IPS-18c (cell line): ENCODE data around the gene ZNF93.
"Not testable (repeated sequence)": the region's sequence is repeated elsewhere in the genome, so short reads cannot be mapped to it uniquely, and the experiment has no call there.

Source experiments
- H3K4me3 ChIP-seq: 2 replicates; pipeline ENCODE4 v1.7.0; 2013; ENCODE audit warnings: low read depth, mild to moderate bottlenecking, low read length, moderate library complexity; ENCODE audit not compliant: insufficient read depth
- H3K9me3 ChIP-seq: one replicate; pipeline ENCODE4 v1.6.1; 2013; ENCODE audit warnings: mild to moderate bottlenecking, low read length, moderate library complexity; ENCODE audit not compliant: control insufficient read depth, insufficient read depth

The ZNF93 gene

DNA sequence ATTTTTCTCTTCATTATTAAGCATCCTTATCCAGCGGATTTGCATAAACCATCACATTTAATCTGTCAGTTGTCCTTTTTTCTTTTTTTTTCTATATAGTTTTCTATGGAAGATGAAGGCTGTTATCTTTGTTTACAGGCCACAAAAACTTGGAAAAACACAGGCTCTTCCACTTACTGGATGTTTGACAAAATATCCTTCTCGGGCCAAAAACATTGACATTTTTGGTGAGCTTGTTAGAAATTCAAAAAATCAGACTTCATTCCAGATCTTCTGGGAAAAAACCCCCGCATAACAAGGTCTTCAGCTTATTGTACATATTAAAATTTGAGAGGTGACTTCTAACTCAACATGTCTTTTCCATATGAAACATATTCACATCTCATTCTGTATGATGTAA lies 13.8 kb downstream of the ZNF93 start:
- H3K4me3 ChIP-seq, result no peak overlapping the region
- no peaks in the 10 kb centered on the region for H3K9me3 ChIP-seq

- peaks cover 33% of the 10 kb centered on the region for H3K9me3 ChIP-seq
- not testable (repeated sequence) for H3K4me3 ChIP-seq
These were observed 29.7 kb downstream of the ZNF93 start for GRCh38 chr19:19930417-19930816.

- peaks cover 24% of the 10 kb centered on the region for H3K9me3 ChIP-seq
- H3K4me3 ChIP-seq, result not testable (repeated sequence)
These were observed 32.9 kb downstream of the ZNF93 start for GRCh38 chr19:19933432-19934314.

- Histone ChIP-seq H3K4me3 (no peak overlapping the region), H3K9me3 (peaks cover 12% of the 10 kb centered on the region)
These were observed 36.7 kb downstream of the ZNF93 start for GRCh38 chr19:19937403-19937802.

GRCh38 chr19:19938449-19938848 lies 37.7 kb downstream of the ZNF93 start:
- Histone ChIP-seq H3K4me3 (no peak overlapping the region), H3K9me3 (peaks cover 12% of the 10 kb centered on the region)

- no peak overlapping the region for H3K4me3 ChIP-seq
- peaks cover 6% of the 10 kb centered on the region for H3K9me3 ChIP-seq
These were observed 43.3 kb downstream of the ZNF93 start for GRCh38 chr19:19943848-19944582.

GRCh38 chr19:19944583-19944880 lies 43.8 kb downstream of the ZNF93 start:
- peaks cover 6% of the 10 kb centered on the region for H3K9me3 ChIP-seq

GRCh38 chr19:19946226-19946625 lies 45.5 kb downstream of the ZNF93 start:
- H3K4me3 ChIP-seq, result no peak overlapping the region

More at GRCh38 chr19:19944583-19944880, 43.8 kb downstream of the ZNF93 start:
- no peak overlapping the region for H3K4me3 ChIP-seq

GRCh38 chr19:19948800-19949199 lies 48.1 kb downstream of the ZNF93 start:
- Histone ChIP-seq H3K9me3 (peaks cover 6% of the 10 kb centered on the region), H3K4me3 (no peak overlapping the region)

More at GRCh38 chr19:19946226-19946625, 45.5 kb downstream of the ZNF93 start:
- peaks cover 6% of the 10 kb centered on the region for H3K9me3 ChIP-seq

- H3K4me3 ChIP-seq, result no peak overlapping the region
- H3K9me3 ChIP-seq, result no peaks in the 10 kb centered on the region
These were observed 54.5 kb downstream of the ZNF93 start for GRCh38 chr19:19955208-19955607.

DNA sequence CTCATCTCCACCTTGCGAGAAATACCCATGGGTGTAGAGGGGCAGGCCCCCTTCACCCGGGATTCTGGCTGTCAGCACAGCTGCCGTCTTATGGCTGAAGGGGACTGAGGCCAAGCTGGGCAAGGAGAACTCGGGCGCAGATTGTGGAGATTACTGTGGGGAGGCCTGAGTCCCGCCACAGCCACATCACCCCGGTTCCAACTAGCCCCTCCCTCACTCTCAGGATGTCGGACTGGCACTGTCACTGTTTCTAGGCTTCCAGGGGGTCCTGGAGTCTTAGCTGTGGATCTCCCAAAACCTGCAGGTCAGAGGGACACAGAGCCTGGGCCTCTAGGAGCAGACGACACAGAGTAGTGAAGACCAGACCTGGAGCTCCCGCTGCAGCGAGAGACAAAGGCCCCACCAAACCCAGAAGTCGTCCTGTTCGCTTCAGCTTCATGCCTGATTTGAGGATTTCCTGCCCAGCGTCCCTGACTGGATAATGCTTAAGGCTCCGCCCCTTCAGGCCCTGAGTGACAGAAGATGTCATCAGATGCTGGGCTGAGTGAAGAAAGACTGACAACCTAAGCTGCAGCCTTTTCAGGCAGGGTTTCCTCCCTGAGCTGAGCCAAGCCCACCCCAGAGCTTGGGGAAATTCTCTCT lies 55.8 kb downstream of the ZNF93 start:
- no peak overlapping the region for H3K4me3 ChIP-seq
- H3K9me3 ChIP-seq, result no peaks in the 10 kb centered on the region

- not testable (repeated sequence) for H3K9me3 ChIP-seq, H3K4me3 ChIP-seq
These were observed 57.0 kb downstream of the ZNF93 start for GRCh38 chr19:19957766-19958165.

DNA sequence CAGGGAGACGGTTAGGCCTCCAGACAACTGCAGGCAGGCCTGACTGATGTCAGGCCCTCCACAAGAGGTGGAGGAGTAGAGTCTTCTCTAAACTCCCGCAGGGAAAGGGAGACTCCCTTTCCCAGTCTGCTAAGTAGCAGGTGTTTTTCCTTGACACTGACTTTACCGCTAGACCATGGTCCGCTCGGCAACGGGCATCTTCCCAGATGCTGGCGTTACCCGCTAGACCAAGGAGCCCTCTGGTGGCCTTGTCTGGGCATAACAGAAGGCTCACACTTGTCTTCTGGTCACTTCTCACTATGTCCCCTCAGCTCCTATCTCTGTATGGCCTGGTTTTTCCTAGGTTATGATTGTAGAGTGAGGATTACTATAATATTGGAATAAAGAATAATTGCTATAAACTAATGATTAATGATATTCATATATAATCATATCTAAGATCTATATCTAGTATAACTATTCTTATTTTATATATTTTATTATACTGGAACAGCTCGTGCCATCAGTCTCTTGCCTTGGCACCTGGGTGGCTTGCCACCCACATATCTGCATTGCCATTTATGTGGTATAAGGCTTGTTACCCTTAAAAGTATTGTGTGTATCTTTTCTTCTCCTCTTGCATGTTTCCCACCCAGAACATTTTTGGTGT lies 58.5 kb downstream of the ZNF93 start:
- not testable (repeated sequence) for H3K9me3 ChIP-seq, H3K4me3 ChIP-seq

DNA sequence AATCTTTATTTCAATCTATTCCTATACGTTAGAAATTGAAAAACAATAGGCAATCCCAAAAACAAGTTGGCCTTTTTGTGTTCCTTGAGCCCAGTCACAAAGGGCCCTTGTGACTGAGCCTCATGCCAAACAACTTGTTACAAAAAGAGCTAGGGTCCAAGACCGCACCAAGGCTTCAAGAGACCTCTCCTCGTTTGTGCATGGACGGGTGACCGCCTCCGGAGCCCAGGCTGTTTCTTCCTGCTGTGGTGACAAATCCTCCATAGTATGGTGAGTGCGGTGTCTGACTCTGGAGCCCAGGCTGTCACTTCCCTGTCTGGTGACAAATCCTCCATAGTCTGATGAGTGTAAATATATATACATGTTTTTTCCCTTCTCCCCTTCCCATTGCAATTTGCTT lies 63.7 kb downstream of the ZNF93 start:
- Histone ChIP-seq H3K9me3 (peaks cover 15% of the 10 kb centered on the region), H3K4me3 (no peak overlapping the region)

DNA sequence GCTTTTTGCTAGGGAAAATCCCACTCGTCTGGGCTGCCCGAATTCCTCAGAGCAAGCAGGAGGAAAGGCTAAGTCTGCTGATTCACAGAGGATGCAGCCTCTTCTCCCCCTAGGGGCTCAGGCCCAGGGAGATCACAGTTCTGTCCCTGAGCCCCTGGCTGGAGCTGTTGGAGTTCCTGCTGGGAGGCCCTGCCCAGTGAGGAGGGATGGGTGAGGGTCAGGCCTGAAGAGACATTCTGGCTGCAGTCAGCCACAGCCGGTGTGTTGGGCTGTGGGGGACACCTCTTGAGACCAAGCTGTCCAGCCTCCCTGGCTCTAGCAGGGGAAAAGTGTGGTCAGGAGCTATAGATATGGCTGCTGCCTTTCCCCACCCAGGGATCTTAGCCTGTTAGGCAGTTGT lies 65.4 kb downstream of the ZNF93 start:
- H3K9me3 ChIP-seq, result peaks cover 15% of the 10 kb centered on the region
- not testable (repeated sequence) for H3K4me3 ChIP-seq

GRCh38 chr19:19966862-19967261 lies 66.1 kb downstream of the ZNF93 start:
- H3K9me3 ChIP-seq, result peaks cover 17% of the 10 kb centered on the region
- no peak overlapping the region for H3K4me3 ChIP-seq
